HG02763 (cell line): ENCODE measurements around the gene IFT88.

ENCODE experiments used
- ATAC-seq: cut with Tn5 transposase; IDR thresholded peaks from one replicate; pipeline ENCODE4 v1.9.1; 2021; ENCODE audit warnings: mild to moderate bottlenecking, moderate library complexity; ENCODE audit not compliant: unreplicated experiment

The IFT88 gene

GRCh38 chr13:20714161-20714560 lies 147.2 kb downstream of the IFT88 start:
- no peak for ATAC-seq

- no peak for ATAC-seq
These were observed 147.8 kb downstream of the IFT88 start for GRCh38 chr13:20714563-20715329.

- no peak for ATAC-seq
These were observed 148.4 kb downstream of the IFT88 start for GRCh38 chr13:20715330-20715712.

- ATAC-seq: no peak
These were observed 150.0 kb downstream of the IFT88 start for GRCh38 chr13:20716951-20717350.

GRCh38 chr13:20717581-20718542 lies 150.9 kb downstream of the IFT88 start:
- no peak for ATAC-seq

- ATAC-seq: no peak
These were observed 152.1 kb downstream of the IFT88 start for GRCh38 chr13:20718958-20719566.

GRCh38 chr13:20719783-20720182 lies 152.8 kb downstream of the IFT88 start:
- no peak for ATAC-seq

- no peak for ATAC-seq
These were observed 153.5 kb downstream of the IFT88 start for GRCh38 chr13:20720499-20720898.

- no peak for ATAC-seq
These were observed 154.1 kb downstream of the IFT88 start for GRCh38 chr13:20721058-20721453.

GRCh38 chr13:20721454-20722357 lies 154.7 kb downstream of the IFT88 start:
- no peak for ATAC-seq

GRCh38 chr13:20727856-20728255 lies 160.9 kb downstream of the IFT88 start:
- no peak for ATAC-seq

- no peak for ATAC-seq
These were observed 161.8 kb downstream of the IFT88 start for GRCh38 chr13:20728579-20729311.

GRCh38 chr13:20729633-20730585 lies 163.0 kb downstream of the IFT88 start:
- no peak for ATAC-seq

GRCh38 chr13:20738616-20739015 lies 171.7 kb downstream of the IFT88 start:
- no peak for ATAC-seq

GRCh38 chr13:20740021-20740420 lies 173.1 kb downstream of the IFT88 start:
- ATAC-seq: no peak
